Esophagus mucosa (tissue), 1 donor: ENCODE measurements around the gene SEMA3D. TPM values are rescaled to one million over a fixed set of nuclear protein-coding genes. Genes with fewer than 3 reads are reported as not detected.

ENCODE experiments used
- ATAC-seq: fragments of 200-7000 bp; cut with Tn5 transposase; one replicate; pipeline ENCODE4 v1.9.1; 2020
- total RNA-seq: library from RNA; stranded (reverse); gene quantifications from one replicate; pipeline ENCODE4 v1.2.4, GENCODE V29; 2023
- donor health status: DM: yes; HTN: yes; CAD: no.

Gene SEMA3D
- total RNA-seq, 1 donor from 2014 or later: 0.16 TPM

DNA sequence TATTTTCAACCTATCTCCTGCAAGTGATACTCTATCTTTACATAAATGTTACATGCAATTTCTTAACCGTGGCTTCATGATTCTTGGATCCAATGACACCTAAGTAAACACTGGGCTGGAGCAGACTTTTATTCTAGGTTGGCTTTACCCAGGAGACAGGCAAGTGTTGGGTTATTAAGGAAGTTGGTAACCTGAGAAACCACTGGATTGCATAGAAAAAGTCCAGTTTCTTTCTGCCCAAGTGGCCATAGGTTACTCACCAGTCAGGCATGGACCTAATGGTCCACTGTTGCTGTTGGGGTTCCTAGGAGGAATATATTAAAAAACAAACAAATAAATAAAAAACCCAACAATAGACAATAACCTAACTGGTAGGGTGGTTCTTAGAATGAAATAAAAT lies 112.8 kb downstream of the SEMA3D start:
- no peak for ATAC-seq

GRCh38 chr7:85070967-85071628 lies 115.8 kb downstream of the SEMA3D start:
- peak; percentile 20 for ATAC-seq

- ATAC-seq: no peak
Observed at GRCh38 chr7:85068799-85069198, 118.1 kb downstream of the SEMA3D start.

DNA sequence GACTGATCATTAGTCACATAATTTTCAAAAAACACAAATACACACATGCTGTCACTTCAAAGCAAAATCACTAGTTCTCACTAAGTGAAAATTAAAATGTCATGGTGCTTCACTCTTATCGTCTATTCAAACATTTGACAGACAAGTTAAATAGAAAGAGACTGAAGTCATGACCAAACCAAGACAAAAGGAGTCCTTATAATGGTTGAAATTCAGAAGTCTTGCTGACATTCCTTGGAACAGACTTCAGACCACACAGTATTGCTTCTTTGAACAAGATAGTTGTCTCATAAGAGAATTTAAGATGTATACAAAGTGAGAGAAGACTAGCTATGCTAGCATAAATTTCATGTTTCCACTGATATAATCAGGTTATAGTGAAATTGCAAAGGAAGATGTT lies 119.5 kb downstream of the SEMA3D start:
- no peak for ATAC-seq

DNA sequence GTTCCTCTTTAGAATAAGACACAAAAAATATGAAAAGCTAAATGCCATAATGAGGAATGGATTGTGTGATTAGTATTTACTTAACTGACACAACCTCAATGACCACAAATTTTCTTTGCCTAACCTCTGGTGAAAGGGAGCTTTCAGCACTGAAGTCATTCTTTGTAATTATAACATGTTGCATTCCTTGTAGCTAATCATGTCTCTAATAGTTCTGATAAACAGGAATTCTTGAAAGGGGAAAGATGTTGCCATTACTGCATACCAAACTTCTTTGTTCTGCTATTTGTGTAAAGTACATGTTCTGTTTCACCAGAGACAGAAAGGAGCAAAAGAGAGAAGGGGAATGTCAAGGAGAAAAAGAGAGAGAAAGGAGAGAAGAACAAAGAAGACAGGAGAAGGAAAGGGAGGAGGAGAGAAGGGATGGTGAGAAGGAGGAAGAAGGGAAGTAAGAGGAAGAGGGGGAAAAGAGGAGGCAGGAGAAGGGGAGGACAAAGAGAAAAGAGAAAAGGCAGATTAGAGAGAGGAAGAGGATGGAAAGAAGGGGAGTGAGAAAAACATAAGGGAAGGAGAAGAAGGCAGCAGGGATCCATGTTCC lies 120.9 kb downstream of the SEMA3D start:
- no peak for ATAC-seq

DNA sequence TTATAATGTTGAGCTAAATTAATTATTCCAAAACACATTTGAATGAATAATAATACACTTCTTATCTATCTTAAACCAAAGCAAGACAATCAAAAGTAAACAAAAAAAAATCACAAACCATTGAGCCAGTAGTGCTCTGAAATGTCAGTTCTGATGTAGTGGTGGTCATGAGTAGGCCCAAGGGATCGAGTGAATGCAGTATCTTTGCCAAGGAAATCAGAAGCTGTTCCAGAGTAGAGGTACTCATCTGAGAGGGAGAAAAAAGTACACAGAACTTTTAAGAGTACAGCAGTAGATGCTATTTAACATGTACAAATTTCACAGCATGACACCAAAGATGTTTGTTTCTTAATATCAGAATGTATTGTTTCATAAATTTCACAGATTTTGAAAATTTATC lies 121.5 kb downstream of the SEMA3D start:
- no peak for ATAC-seq

DNA sequence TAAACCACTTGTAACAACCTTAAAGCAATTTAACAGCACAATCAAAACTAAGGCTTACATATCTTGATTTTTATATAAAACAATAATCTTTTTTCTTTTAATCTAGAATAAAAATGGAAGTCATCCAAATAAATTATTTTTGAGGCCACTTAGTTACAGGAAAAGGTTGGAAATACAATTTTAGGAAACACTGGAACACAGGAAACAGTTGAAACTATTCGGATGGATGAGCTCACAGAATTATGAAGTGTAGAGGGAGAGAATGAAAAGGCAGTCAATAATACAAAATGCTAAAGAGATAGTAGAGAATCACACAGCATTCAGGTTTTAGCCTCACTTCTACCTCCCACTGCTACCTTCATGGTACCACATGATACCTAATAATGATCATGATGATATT lies 124.2 kb downstream of the SEMA3D start:
- no peak for ATAC-seq

DNA sequence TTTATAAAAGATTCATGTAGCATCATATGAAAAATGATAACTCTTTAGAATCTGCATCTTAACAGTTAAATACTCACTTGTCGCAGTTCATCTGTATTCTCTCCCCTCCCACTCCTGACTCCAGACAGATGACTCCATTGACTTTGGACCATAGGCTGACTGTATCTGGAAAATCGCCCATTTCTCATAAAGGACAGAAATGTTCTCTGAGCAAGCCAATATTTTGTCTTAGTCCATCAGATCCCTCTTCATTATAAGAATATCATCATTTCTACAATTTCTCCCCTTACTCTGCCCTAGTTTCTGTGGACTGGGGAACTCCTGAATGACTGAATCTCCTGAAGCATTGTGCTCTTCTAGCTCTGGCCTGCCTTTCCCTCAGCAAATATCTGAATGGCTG lies 125.4 kb downstream of the SEMA3D start:
- no peak for ATAC-seq

GRCh38 chr7:85060696-85061095 lies 126.2 kb downstream of the SEMA3D start:
- no peak for ATAC-seq

DNA sequence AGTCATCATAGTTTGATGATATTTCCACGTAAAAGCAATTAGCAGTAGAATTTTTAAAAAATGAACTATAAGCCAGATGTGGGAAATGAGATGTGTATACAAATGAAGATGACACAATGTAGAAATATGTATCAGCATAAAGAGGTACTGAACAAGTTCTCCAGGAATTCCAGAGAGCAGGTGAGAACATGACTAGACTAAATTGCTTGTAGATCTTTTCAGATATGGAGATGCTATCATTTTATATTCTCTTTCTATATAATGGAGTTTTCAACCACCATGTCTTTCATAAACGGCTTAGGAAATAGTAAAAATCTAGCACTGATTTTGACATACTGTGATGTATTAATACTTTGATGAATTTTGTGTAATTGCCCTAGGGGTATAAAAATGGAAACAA lies 130.9 kb downstream of the SEMA3D start:
- ATAC-seq: no peak

DNA sequence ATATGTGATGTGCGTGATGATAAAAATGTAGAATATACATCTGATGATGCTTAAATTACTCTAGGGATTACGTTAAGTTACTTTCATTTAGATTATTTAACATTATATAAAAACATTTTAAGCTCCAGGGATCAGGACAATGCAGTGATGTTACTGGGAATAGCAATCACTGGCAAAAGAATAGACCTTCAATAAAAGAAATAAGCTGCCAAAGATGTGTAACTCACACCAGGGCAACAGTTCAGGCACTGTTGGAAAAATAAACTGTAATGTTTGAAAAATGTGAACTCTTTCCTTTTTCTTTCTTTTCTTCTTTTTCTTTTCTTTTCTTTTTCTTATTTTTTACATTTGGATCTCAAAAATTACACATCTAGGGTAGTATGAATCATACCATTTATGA lies 131.7 kb downstream of the SEMA3D start:
- no peak for ATAC-seq

DNA sequence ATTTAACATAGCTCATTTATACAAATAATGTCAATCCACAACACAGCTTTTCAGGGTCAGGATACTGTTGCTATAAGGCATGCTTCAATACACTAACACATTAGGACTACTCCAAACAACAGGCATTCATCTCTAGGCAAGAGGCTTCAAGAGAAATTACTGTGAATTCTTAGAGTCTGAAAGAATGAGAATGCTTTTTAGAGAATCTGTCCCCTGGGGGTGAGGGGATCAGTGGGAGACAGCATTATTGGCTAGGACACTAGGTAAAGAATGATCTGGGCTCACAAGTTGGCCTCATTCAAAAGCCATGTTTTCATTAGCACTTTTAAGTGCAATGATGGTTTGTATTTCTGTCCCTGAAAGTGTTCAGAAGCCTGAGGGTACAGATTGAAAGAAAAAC lies 132.6 kb downstream of the SEMA3D start:
- ATAC-seq: no peak

DNA sequence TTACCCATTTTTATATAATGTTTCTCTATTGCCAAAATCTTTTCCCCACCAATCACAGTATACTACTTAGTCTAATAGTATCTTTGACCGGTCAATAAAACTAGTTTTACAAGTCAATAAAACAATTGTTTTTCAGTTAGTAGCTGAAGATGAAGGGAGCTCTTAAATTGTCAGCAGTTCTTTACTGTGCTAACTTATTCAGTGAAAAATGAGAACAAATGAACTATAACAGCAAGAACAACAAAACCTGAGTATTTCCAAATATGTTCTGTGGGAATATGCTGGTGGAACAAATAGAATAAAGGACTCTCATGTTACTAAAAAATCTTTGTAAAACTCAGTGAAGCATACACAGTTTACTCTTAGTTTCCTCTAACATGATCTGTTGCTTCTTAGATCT lies 134.0 kb downstream of the SEMA3D start:
- no peak for ATAC-seq

DNA sequence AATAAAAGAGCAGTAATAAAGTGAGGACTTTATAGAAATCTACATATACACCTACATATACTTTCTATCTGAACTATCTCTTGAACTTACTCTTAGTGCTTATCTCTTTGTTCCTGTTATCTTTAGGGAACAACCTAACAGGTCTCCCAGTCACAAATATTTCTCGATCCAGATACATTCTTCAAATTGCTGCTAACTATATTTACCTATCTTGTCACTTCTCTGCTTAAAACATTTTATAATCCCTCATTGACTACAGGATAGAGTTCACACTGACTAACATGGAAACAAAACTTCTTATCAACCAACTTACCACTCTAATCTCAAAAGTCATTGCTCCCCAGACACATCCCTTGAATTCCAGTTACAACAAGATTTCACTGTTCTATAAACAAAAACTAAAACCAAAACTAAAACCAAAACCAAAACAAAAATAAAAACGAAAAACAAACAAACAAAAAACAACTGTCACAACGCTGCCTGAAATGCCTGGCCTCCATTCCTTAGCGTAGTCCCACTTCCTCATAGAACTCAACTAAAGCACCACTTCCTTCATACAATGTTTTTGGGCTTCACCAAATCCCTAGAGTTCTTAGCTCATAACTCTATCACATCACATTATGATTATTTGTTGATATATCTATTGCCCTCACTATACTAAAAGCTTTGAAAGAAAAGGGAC lies 134.7 kb downstream of the SEMA3D start:
- no peak for ATAC-seq

DNA sequence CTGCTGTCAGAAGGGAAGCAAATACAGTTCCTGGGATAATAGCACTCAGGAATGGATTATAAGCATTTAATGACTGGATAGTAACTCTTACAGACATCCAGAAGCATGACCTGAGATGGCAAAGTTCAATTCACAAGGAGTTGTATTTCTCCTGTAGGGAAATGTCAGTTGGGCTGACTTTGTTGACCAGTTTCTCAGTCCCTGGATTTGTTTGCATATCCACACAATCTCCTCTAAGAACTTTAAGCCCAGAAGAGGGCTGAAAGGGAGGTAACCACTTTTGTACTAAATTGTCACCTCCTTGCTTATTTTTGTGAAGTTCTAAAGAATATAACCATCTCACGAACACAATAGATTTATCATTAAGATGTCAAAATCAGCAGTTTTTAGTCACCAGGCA lies 140.3 kb downstream of the SEMA3D start:
- ATAC-seq: no peak

DNA sequence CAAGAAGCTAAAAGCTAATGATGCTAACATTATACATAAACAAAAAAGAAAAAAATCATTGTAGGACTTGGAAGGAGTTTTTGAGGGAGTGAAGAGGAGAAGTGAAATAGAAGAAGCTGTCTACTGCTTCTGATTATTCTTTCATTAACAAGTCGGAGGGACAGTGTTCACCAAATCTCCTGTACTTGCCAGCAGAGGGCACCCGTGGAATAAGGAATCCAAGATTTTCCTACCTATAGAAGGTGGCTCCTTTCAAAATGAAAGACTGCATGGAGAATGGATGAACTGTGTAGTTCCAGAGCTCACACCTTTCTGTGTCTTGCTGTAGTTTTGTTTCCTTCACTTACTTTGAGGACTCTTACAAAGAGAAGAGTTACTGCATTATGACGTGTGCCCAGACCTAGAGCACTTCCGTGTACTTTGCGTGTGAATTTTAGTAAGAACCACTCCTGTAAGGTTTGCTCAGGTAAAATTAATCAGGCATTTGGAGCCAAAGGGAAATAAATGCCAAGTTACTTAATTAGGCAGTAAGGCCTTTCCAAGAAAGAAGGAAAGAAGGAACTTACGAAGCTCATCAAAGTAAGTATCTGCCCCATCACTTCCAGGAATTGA lies 145.1 kb downstream of the SEMA3D start:
- ATAC-seq: peak; percentile 71

- ATAC-seq: no peak
Observed at GRCh38 chr7:85039196-85039923, 147.5 kb downstream of the SEMA3D start.

DNA sequence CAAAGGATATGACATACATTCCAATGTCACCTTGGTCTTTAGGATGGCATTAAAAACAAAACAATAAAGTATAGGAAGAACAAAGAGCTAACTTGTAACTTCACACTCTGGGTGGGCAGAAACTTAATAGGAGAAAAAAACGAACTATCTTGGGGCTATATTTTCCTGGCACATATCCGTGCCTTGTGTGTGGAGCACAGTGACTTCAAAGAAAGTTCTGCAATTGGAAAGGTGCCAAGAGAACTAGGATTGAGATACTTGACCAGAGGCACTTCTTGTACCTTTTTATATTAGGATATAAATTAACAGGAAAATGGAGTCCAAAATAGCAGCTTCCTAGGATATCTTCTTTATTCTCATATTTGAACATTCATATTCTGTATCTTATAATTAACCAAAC lies 148.4 kb downstream of the SEMA3D start:
- ATAC-seq: no peak

- no peak for ATAC-seq
Observed at GRCh38 chr7:85033263-85033662, 153.6 kb downstream of the SEMA3D start.

- ATAC-seq: no peak
Observed at GRCh38 chr7:85031475-85031874, 155.4 kb downstream of the SEMA3D start.

GRCh38 chr7:85030893-85031292 lies 156.0 kb downstream of the SEMA3D start:
- ATAC-seq: peak; percentile 39

GRCh38 chr7:85025312-85025756 lies 161.5 kb downstream of the SEMA3D start:
- peak; percentile 89 for ATAC-seq

GRCh38 chr7:85023916-85024315 lies 162.9 kb downstream of the SEMA3D start:
- ATAC-seq: no peak
